HS-5 (cell line): ENCODE measurements around the gene SLC15A4.

Experiments used
- DNase-seq: peaks from one replicate; pipeline ENCODE4 v3.0.0-alpha.2; 2012; ENCODE audit warnings: low read depth

SLC15A4 gene

DNA sequence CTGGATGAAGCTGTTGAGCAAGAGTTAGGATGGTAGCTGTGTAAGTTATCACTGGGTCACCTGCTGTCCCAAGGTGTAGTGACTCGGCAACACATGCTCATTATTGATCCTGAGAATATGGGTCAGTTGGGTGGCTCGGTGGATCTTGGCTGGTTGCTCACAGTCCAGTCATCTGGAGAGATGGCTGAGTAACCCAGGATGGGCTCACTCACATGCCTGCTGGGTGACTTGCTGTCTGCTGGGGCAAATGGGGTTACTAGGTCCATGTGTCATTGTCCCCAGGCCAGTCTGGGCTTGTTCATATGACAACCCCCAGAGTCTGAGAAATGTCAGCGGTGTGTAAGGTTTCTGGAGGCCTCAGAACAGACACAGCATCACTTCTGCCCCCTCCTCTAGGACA, 69.5 kb downstream of the SLC15A4 start:
- no peak for DNase-seq

GRCh38 chr12:128753438-128753837, 70.3 kb downstream of the SLC15A4 start:
- no peak for DNase-seq

DNA sequence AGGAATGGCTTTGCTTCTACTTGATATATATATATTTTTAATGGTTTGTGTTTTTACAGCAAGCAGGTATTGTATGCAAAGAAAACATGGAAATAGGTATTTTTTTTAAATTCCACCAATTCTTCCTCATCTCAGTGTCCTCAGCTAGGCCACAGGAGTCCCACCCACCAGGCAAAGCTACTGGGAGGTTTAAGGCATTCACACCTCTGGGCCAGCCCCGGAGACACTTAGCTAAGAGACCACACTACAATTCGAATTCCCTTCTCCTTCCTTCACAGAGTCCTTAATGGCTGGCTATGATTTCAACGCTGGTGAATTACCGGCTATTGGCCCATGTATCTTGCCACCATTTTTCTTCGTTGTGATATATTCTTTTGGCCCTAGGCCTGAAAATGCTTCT, 71.4 kb downstream of the SLC15A4 start:
- DNase-seq = no peak

- no peak for DNase-seq
Observed at GRCh38 chr12:128747441-128747840, 76.3 kb downstream of the SLC15A4 start.

- DNase-seq = no peak
Observed at GRCh38 chr12:128745772-128746689, 77.7 kb downstream of the SLC15A4 start.

DNA sequence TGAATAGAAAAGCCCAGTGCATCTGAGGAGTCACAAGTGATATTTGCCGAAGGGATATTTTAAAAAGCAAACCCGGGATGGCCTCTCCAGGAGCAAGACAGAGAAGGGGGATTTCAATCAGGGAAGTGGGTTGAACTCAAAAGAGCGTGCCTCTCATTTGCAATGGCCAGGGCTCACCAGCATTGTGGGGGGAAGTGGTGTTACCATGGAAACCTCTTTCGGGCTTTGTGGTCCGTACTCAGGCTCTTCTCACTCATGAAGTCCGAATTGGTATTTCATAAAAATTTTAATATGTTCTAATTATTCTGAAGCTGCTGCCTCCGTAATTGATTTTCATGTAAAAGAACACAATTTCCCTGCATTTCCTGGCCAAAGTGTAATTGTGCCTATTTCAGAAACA, 79.8 kb downstream of the SLC15A4 start:
- no peak for DNase-seq
